ENCODE results near the gene LIMK1.

- TF ChIP-seq CTCF (IDR thresholded peaks at IDR 0.05; ENCODE audit: extremely low read depth in 1 of 2, insufficient read depth in 1 of 2, low read depth in 1 of 2, low read length in 2 of 2), result no peak
- no peak for TF ChIP-seq MAX (IDR thresholded peaks at IDR 0.05; ENCODE audit: insufficient read depth, insufficient read length)
- no peak for TF ChIP-seq POLR2A (IDR thresholded peaks at IDR 0.05; ENCODE audit: low read depth, low read length)
- TF ChIP-seq MYC (IDR thresholded peaks at IDR 0.05; ENCODE audit: low read depth, low read length), result no peak
- TF ChIP-seq POLR2AphosphoS5 (IDR thresholded peaks at IDR 0.05; ENCODE audit: insufficient read depth, low read depth, low read length), result no peak
- no peak for TF ChIP-seq EZH2 (IDR thresholded peaks at IDR 0.05; ENCODE audit: borderline replicate concordance, low read depth, low read length, severe bottlenecking)
These were observed 64.9 kb downstream of the LIMK1 start for GRCh38 chr7:74148491-74148890.
